GM18873 (cell line): ENCODE data around the gene ZMYND8.
"Not testable (repeated sequence)": the region's sequence is repeated elsewhere in the genome, so short reads cannot be mapped to it uniquely, and the experiment has no call there.

Experiments
- ATAC-seq: cut with Tn5 transposase; IDR thresholded peaks from one replicate; pipeline ENCODE4 v1.9.1; 2021; ENCODE audit warnings: mild to moderate bottlenecking, moderate library complexity, moderate number of reproducible peaks; ENCODE audit not compliant: unreplicated experiment, low FRiP score

ZMYND8 gene

GRCh38 chr20:47253872-47254271 lies 102.6 kb downstream of the ZMYND8 start:
- ATAC-seq, result no peak

GRCh38 chr20:47252879-47253307 lies 103.6 kb downstream of the ZMYND8 start:
- ATAC-seq, result no peak

DNA sequence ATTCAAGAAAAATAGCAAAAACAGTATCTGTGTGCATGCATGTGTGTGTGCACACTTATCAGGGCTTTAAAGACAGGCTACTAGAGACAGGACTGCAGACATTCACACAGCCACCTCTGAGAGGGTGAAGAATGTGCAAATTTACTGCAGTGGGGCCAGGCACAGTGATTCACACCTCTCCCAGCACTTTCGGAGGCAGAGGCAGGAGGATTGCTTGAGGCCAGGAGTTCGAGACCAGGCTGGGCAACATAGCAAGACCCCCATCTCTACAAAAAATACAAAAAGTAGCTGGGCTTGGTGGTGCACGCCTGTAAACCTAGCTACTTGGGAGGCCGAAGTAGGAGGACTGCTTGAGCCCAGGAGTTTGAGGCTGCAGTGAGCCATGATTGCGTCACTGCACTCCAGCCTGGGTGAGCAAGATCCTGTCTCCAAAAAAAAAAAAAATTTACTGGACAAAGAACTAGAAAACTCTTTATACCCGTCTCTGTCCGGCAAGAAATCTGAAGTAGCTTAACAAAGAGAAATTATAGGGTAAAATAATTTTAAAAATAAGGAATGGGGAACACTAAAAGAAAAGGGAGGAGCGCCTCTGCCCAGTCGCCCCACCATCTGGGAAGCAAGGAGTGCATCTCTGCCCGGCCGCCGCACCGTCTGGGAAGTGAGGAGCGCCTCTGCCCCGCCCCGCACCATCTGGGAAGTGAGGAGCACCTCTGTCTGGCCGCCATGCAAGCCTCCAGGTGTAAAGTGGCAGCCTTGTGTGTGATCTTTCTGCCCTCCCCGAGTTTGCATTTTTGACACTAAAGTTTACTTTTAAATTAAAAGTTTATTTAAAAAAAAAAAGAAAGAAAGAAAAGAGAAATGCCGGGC lies 105.1 kb downstream of the ZMYND8 start:
- no peak for ATAC-seq

DNA sequence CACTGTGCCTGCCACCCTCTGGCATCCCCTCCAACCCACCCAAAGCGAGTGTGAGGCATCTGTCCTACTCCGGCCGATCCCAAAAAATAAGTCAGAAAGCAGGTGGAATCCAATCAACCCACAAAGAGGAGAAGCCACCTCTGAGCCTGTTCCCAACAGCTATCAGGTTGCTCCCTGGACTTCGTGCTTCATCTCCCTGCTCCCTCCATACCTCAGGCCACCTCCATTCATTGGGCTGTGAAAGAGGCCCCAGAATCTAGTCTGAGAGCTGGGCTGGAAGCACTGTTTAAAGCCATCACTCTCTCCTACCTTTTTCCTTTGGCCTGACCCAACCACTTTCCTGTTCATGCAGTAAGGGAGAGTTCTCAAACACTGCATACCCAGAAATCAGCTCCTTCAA lies 106.1 kb downstream of the ZMYND8 start:
- ATAC-seq, result no peak

DNA sequence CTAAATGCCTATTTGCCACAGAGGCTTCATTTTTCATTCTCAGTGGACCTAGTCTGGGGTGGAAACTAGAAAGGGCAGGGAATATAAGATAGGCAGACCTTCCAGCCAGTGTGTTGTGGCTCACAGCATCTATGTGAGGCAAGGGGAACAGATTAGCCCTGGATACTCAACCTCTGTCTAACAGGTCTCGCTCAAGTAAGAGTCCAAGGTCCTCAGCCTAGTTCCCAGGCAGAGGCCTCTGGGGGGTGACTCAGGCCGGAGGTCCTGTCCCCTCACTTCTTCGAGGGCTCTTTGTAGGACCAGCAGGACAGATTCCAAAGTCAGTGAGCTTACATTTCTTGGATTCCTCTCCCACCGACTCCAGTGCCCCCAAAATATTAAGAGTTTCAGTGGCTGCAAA lies 106.6 kb downstream of the ZMYND8 start:
- no peak for ATAC-seq

DNA sequence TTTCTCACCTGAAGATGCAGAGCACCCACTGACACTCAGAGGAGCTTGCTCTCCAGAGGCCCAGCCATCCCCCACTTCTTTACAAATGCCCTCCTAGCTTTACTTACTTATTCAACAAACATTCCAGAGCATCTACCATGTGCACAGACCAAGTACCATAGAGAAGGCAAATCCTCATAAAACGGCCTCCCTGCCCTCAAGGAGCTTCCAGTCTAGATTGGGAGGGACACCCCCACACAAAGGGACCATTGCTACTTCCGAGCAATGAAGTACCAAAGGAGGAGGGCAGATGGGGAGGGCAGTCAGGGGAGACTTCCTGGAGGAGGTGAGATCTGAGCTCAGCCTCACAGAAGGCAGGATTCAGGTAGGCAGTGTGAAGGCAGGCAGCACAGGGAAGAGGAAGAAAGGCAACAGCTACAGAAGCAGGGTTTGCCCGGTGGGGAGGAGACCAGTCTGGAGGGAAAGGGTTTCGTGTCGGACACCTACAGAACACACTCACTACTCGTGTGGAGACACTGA lies 108.0 kb downstream of the ZMYND8 start:
- ATAC-seq, result no peak

DNA sequence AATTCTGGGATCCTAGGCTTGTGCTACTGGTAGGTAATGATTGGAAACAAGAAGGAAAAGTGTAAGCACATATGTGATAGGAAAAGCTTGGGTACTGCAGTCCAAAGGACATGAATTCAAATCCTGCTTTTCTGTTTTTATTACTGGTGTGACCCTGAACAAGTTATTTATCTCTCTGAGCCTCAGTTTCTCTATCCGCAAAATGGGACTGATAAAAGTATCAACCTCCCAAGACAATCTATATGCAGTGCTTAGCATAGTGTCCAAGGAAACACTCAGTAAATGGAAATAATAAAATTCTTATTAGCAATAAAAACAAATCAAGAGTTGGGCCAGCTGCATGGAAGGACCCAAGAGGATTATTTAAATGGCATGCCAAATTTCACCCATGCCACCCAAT lies 108.5 kb downstream of the ZMYND8 start:
- ATAC-seq, result no peak

DNA sequence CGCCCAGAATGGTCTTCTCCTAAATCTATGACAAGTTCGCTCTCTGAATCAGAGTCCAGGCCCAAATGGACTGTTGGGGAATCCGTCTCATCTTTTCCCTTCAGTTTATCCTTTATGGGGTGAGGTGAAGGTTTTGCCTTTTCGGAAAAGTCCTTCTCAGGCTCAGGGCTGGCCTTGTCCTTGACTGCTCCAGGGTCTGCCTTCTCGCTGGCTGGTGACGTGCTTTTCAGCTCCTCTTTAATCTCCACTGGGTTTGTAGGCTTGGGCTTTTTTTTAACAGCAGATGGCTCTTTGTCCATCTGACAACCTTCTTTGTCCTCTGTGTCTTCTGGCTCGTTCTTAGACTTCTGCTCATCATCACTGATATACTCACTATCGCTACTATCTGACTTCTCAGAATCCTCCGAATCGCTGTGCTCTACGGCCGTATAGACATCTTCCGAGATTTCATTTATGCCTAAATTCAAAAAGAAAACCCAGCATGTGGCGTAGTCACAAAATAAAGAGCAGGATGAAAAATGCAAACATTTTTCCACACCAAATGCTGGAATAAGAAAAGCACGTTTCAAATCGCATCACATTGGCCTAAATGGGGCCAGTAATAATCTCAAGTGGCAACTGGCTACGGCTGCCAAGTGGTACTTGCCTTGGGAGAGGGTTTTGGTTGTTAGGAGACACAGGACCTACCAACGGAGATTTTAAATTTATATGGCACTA lies 110.3 kb downstream of the ZMYND8 start:
- ATAC-seq, result no peak

- ATAC-seq, result not testable (repeated sequence)
These were observed 111.3 kb downstream of the ZMYND8 start for GRCh38 chr20:47245166-47245565.

- no peak for ATAC-seq
These were observed 112.0 kb downstream of the ZMYND8 start for GRCh38 chr20:47244451-47244850.

GRCh38 chr20:47243532-47244305 lies 112.8 kb downstream of the ZMYND8 start:
- no peak for ATAC-seq

DNA sequence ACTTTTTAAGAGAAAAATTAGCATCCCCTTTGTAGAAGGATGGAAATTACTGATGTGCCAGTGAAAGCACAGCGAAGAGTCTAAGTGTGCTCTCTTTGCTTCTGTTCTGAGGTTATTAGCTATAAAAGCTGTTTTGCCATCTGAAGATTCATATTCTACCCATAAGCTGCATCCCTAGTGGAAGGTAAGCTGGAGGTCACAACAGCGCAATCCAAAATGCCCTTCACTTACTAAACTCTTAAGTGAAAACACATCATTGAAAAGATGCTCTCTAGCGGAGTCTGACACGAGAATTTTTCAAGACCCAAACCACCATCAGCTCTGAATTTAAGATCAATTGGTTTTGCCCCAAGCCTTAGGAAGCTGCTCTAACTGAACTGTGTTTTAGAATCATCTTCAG lies 113.5 kb downstream of the ZMYND8 start:
- ATAC-seq, result no peak

DNA sequence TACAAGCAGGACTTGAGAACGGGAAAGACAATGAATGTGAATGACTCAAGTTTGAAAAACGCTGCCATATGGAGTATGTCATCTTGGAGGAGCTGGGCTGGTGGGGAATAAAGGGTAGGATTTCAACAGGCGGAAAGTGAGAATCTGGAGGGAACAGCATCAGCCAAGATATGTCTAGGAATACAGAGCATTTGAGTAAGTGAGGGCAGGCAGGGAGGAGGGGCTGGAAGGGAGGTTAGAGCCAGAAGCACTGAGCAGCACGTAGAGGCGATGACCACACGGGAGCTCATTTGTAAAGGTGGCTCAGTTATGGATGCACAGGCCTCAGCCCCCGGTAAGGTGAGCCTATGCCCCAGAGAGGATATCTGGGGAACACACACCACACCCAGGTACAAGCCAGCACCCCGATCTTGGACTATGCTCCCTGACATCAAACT lies 115.1 kb downstream of the ZMYND8 start:
- ATAC-seq, result no peak

GRCh38 chr20:47240096-47240495 lies 116.4 kb downstream of the ZMYND8 start:
- not testable (repeated sequence) for ATAC-seq

DNA sequence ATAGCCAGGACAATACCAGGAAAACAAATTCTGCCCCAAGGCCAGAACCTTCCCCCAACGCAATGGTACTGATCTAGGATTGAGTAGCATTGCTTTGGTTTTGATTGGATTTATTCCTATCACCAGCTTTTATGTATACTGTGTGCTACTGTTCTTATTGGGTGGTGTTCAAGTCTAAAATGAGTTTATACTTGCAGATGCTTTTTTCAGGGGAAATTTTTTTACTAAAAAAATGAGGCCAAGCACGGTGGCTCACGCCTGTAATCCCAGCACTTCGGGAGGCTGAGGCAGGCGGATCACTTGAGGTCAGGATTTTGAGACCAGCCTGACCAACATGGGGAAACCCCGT lies 116.8 kb downstream of the ZMYND8 start:
- ATAC-seq, result no peak

DNA sequence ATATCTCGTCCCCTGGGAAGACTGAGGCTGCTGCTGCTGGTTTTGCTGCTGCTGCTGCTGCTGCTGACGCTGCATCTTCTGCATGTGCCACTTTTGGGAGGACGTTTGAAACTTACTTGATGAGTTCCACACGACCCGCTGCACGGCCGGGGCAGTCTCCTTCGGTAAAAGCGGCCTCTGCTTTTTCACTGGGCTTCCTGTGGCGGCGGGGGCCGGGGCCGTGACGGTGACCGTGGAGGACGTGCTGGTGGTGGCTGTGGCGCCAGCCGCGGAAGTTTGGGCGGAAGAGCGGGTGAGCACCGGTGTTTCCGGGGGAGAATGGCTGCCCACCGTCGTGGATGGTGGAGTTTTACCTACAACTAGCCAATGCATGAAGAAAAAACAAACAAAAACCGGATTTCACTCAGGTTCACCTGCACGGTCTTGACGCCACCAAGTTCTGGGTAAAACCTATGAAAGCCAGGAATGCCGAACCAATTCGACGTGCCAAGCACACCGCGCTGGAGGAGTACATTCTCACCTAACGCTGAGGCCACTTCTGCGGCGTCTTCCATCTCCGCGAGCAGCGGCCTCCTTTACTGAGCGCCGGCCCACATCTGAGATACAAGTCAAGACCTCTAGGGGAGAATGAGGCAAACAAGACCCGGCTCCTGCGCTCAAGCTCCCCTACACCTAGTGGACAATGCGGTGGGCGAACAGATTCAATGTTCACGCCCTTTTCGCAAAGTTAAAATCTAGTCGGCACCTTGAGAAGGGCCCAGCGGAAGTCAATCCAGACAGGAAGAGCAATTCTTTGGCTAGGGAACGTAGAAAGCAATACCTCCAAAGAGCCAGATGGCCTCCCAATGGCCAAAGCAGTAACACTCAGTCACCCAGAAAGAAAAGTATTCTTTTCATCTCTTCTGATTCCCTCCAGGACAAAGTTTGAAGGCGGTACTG lies 117.5 kb downstream of the ZMYND8 start:
- ATAC-seq, result no peak

DNA sequence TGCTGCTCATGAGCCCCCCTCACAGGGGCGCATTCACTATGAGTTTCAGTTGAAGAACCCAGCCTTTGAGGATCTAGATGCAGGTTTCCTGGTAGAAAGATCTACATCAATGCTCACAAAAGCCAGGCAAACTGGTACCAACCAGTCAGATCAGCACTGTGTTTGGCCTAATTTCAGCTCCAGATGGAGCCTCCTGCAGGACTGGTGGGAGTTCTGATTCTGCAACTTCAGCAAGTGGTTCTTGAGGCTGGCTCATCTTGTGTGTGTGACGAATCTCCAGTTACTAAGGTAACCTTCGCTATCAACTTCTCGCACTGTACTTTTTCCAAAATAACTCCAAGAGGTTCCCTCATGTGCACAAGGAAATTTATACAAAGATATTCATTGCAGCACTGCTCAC lies 118.8 kb downstream of the ZMYND8 start:
- ATAC-seq, result no peak

DNA sequence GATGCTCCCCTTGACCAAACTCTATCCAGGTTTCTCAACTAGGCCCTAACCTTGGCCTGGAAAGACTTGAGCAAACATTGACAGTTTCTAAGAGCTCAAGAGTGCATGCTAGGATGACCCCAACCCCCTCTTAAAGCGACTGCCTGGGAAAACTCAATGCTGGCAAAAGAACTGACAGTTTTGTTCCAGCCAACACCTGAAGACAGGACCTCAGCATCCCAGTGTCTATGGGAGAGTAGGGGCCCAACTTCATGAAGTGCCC lies 119.9 kb downstream of the ZMYND8 start:
- ATAC-seq, result no peak

- no peak for ATAC-seq
These were observed 120.5 kb downstream of the ZMYND8 start for GRCh38 chr20:47235853-47236638.
